ENCODE measurements around the gene ARRB1. TPM values are rescaled to one million over a fixed set of nuclear protein-coding genes. Genes with fewer than 3 reads are reported as not detected.

ARRB1 gene
- total RNA-seq, 1 donor from 2014 or later: 187 TPM

DNA sequence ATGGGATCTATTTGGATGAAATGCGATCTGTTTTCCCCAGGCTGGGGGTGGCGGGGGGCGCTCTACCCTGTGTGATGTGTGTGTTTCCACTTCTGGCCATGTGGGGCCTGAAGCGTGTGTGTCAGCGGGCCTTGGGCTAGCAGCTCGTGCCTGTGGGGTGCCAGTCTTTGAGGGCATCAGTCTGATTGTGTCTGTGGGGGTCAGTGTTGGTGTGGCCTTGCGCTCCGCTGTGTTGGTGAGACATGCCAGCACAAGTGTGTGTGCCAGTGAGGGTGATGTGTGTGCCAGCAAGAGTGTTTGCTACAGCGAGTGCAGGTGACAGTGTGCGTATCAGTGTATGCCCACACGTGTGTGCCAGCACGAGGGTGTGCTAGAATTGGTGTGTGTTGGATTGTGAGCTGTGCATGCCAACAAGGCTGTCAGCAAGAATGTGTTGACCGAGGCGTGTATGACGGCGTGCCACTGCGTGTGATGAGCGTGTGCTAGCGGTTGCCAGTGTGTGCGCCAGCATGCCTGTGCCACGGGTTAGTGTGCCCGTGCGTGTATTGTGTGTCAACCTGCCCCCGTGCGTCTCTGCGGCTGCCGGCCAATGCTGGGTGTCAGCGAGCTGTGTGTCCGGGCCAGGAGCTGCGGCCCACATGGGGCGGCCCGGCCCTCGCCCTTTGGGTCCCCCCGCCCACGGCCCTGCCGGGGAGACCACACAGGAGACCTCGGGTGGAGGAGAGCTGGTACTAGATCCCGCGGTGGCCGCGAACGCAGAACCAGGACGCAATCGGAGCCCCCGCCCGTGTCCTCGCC, 519 bp downstream of the ARRB1 start:
- peak overlapping the region; percentile 97 for H3K4me3 ChIP-seq
- ATAC-seq: peak; percentile 35 to 43
- H3K4me1 ChIP-seq: peaks cover 54% of the 10 kb centered on the region
- intact Hi-C loops (cut with DNase I): no loop called here
- peaks cover 16% of the 10 kb centered on the region for H3K36me3 ChIP-seq
- H3K27ac ChIP-seq: peak overlapping the region; percentile 97
- TF ChIP-seq, protein P1, sequence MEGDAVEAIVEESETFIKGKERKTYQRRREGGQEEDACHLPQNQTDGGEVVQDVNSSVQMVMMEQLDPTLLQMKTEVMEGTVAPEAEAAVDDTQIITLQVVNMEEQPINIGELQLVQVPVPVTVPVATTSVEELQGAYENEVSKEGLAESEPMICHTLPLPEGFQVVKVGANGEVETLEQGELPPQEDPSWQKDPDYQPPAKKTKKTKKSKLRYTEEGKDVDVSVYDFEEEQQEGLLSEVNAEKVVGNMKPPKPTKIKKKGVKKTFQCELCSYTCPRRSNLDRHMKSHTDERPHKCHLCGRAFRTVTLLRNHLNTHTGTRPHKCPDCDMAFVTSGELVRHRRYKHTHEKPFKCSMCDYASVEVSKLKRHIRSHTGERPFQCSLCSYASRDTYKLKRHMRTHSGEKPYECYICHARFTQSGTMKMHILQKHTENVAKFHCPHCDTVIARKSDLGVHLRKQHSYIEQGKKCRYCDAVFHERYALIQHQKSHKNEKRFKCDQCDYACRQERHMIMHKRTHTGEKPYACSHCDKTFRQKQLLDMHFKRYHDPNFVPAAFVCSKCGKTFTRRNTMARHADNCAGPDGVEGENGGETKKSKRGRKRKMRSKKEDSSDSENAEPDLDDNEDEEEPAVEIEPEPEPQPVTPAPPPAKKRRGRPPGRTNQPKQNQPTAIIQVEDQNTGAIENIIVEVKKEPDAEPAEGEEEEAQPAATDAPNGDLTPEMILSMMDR (IDR thresholded peaks at IDR 0.05): peak; percentile 29
- no peaks in the 10 kb centered on the region for H3K27me3 ChIP-seq (ENCODE audit: low read depth)
- DNase-seq: peak; percentile 81
- no peaks in the 10 kb centered on the region for H3K9me3 ChIP-seq

DNA sequence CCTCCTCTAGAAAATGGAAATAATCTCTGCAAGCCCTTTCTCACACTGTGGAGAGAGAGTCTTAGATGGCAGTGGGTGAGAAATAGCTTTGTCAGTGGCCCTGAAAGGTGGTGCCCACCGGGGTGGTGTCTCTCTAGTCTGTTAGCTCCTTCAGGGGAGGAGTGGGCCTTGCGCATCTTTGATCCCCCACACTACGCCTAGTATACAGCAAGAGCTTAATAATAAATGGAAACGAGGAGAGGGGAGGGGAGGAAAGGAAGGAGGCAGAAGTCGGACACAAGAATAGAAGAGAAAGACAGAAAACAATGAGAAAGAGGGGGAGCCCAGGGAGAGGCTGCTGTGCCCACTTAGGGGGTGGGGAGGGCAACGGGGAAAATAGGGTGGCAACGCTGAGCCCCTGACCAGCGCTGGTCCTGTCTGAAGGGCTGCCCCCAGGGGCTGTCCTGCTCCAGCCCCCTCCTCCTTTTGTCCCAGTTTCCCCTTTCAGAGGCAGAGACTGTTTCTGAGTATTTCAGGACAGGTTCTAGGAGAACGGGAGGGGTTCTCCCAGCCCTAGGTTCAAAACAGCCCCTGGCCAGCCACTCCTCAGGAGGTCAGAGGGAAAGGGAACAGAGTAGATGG, 1.2 kb downstream of the ARRB1 start:
- Histone ChIP-seq H3K4me1 (peaks cover 61% of the 10 kb centered on the region), H3K27ac (peak overlapping the region; percentile 97), H3K9me3 (no peaks in the 10 kb centered on the region), H3K27me3 (ENCODE audit: low read depth) (no peaks in the 10 kb centered on the region), H3K36me3 (peaks cover 16% of the 10 kb centered on the region), H3K4me3 (peak overlapping the region; percentile 97)
- TF ChIP-seq, protein P1 (IDR thresholded peaks at IDR 0.05): no peak
- no peak for ATAC-seq
- no peak for DNase-seq
- intact Hi-C loops (cut with DNase I): no loop called here

GRCh38 chr11:75349521-75350116, 1.8 kb downstream of the ARRB1 start:
- peak; percentile 77 for DNase-seq
- Histone ChIP-seq H3K27ac (peak overlapping the region; percentile 97), H3K4me1 (peaks cover 67% of the 10 kb centered on the region), H3K4me3 (peak overlapping the region; percentile 97), H3K36me3 (peaks cover 16% of the 10 kb centered on the region), H3K9me3 (no peaks in the 10 kb centered on the region), H3K27me3 (ENCODE audit: low read depth) (no peaks in the 10 kb centered on the region)
- TF ChIP-seq, protein P1 (IDR thresholded peaks at IDR 0.05): no peak
- no peak for ATAC-seq
- intact Hi-C loops (cut with DNase I): no loop called here

- Histone ChIP-seq H3K4me3 (peak overlapping the region; percentile 97), H3K9me3 (no peaks in the 10 kb centered on the region), H3K27ac (peak overlapping the region; percentile 97), H3K27me3 (ENCODE audit: low read depth) (no peaks in the 10 kb centered on the region), H3K4me1 (peaks cover 79% of the 10 kb centered on the region), H3K36me3 (peaks cover 16% of the 10 kb centered on the region)
- DNase-seq (no peak), ATAC-seq (no peak)
- TF ChIP-seq, protein P1 (IDR thresholded peaks at IDR 0.05): no peak
- intact Hi-C loops (cut with DNase I): no loop called here
Measured at GRCh38 chr11:75347781-75348566, 3.5 kb downstream of the ARRB1 start.

Data from lower lobe of right lung (tissue), 2 donors.